ENCODE data around the gene PTPRN2.
"Not testable (repeated sequence)": the region's sequence is repeated elsewhere in the genome, so short reads cannot be mapped to it uniquely, and the experiment has no call there.

Gene PTPRN2

DNA sequence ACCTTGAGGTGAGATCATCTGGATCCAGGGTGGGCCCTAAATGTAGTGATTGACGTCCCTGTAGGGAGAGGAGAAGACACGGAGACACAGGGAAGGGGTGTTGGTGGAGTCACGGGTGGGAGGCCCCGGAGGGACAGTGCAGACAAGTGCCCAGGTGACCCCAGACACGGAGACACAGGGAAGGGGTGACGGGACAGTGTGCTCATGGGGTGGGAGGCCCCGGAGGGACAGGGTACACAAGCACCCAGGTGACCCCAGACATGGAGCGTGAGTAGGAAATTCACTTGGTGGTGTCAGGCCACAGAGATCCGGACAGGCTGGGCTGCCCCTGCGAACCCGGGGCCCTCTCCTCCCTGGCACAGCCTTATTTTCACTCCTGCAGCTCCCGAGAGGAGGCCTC is 176.9 kb downstream of the PTPRN2 start:
- DNase-seq = no peak

DNA sequence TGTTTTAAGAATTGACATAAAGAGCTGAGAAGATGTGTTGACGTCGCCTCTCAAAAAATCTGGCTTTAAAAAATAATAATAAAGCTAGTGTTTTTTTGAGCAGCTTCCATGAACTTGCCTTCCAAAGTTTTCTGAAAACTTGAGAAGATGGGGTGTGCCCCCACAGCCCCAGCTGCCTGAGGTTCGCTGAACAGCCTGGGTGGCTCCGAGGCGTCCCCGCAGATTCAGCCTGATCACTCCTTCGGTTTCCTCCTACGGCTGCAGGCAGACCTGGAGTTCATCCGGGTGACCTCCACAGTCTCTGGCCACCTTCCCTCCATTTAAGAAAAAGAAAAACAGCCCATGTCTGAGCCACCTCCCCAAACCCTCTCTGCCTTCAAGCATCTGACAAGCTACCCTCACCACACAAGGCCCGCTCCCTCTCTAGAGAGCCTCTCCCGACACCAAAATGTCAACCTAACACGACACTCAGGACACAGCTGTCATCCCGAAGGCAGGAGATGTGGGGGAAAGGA is 177.8 kb downstream of the PTPRN2 start:
- no peak for DNase-seq

DNA sequence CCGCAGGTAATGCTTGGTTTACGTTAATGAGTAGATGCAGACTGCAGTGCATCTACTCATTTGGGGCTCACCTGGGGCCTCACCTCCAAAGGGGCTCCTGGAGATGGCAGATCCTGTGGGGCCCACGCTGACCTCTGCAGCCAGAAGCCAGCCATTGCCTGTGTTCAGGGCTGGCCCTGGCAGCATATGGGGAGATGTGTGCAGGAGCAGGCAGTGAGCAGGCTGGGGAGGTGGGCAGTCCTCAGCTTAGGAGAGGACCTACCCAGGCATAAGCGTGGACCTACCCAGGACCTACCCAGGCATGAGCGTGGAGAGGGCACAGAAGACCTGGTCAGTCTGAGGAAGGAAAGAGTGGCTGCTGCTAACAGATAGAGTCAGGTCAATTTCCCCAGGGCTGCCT is 178.5 kb downstream of the PTPRN2 start:
- DNase-seq = no peak

DNA sequence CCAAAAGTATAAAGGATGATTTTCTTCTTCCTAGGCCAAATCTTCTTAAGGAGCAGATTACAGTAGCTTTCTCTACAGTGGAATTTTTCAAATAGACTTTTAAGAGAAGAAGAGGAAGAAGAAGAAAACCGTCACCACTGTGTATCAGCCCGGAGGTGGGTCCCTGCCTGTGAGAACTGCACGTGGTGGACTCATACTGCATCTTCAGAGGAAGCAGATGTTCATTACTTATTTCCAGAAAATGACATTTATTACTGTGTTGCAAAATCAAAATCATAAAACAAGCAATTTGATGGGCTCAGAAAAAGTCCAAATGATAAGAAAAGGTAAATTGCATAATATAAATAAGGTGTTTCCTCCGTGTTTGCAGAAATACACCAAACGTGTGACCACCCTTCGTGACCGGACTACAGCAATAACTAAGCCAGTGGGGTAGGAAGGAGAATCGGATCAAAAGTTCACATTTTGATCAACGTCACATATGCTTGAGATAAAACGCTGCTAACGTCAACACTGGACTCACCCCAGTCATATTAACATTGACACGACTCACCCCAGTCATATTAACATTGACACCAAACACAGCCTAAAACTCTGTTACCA is 179.2 kb downstream of the PTPRN2 start:
- no peak for DNase-seq

DNA sequence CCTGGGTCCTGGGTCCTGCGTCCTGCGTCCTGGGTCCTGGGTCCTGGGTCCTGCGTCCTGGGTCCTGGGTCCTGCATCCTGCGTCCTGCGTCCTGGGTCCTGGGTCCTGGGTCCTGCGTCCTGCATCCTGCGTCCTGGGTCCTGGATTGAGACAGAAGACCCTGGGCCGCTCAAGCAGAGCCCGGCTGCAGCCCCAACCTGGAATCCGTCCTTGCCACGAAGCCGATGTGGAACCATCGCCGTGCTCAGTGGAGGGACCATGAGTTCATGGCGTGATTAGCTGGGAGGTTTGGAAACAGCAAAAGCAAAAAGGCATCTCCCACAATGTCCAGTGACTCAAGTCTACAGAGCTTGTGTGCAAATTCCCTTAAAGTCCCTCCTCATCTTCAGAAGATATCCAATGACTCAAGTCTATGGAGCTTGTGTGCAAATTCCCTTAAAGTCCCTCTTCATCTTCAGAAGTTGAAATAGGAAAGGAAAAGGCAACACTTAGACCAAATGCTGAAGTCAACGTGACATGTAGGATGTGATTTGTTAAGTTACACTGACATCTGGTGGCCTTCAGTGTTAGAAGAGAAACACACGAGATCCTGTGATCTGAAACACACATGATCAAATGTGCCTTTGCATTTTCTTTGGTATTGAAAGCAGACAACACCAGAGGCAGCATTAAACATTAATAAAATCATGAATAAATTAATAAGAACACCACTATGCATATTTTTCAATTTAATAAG is 179.9 kb downstream of the PTPRN2 start:
- DNase-seq = peak; percentile 47

DNA sequence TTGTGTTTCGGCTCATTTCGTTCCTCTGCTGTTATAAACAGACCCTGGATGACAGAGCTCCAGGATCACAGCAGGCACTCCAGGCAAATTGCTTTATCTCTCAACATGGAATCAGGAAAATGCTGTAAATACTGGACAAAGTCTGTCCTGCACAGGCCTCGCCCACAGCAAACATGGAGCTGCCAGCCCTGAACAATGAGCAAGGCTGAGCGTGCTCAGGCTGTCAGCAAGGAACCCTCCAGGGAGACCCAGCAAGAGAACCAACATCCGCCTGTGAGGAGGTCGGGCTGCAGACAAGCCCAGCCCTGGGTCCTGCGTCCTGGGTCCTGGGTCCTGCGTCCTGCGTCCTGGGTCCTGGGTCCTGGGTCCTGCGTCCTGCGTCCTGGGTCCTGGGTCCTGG is 180.8 kb downstream of the PTPRN2 start:
- no peak for DNase-seq

DNA sequence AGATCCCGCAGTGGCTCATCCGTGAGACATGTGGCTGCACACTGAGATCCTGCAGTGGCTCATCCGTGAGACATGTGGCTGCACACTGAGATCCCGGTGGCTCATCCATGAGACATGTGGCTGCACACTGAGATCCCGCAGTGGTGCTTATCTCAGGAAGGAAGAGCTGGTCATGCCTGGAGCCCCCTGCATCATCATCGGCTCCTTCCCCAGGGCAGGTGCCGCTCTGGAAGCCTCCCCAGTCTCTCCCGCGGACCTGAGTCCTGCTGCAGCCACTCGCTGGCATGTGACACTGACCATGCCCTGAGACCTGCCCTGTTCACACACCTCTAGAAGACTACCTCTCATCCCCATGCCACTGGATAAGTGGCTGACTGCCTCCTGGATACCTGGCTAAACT is 181.3 kb downstream of the PTPRN2 start:
- DNase-seq = no peak

DNA sequence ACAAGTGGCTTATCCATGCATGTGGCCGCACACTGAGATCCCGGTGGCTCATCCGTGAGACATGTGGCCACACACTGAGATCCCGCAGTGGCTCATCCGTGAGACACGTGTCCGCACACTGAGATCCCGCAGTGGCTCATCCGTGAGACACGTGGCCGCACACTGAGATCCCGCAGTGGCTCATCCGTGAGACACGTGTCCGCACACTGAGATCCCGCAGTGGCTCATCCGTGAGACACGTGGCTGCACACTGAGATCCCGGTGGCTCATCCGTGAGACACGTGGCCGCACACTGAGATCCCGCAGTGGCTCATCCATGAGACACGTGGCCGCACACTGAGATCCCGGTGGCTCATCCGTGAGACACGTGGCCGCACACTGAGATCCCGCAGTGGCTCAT is 181.9 kb downstream of the PTPRN2 start:
- not testable (repeated sequence) for DNase-seq

DNA sequence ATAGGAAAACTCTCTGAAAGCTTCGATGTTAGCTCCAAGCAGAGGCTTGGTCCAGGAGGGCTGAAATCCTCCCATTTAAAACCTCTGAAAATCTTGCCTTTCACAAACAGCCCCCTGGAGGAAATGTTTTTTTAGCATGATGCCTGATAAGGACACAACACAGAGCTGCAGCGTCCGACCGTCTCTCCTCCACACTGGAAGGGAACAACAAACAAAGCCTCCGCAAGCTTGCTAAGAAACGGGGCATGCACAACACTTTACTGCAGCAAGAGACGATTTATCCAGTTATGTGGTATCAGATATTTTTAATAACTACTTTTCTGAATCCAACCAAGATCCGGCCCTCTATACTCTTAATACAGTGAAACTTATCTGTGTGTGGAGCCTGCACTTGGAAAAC is 182.3 kb downstream of the PTPRN2 start:
- no peak for DNase-seq

DNA sequence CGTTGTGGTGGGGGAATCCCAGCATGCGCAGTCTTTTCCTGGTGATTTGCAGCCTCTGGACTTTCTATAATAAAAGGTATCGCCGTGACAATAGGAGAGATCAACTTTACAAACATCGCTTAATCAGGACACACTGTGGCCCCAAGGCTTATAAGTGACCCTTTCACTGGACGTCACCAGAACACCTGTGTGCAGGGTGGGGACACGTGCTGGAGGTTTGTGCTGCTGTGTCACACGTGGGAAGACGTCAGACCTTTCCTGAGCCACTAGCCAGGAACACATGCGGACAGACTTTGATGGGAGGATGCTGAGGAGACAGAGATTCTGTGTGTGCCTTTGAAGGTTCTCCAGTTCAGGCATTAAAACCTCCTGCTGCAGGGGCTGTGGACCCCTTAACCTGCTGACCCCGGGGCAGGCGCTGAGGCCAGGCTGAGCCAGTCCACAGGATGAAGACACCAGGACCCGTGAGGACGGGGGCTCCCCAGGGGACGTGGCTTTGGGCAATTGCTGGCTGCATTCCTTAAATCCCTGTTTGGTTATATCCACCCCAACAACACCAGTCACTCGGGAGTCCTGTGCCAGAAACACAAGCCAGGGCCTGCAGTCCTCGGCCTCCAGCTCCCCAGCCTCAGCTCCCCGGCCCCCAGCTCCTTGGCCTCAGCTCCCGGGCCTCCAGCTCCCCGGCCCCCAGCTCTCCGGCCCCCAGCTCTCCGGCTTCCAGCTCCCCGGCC is 183.4 kb downstream of the PTPRN2 start:
- no peak for DNase-seq

DNA sequence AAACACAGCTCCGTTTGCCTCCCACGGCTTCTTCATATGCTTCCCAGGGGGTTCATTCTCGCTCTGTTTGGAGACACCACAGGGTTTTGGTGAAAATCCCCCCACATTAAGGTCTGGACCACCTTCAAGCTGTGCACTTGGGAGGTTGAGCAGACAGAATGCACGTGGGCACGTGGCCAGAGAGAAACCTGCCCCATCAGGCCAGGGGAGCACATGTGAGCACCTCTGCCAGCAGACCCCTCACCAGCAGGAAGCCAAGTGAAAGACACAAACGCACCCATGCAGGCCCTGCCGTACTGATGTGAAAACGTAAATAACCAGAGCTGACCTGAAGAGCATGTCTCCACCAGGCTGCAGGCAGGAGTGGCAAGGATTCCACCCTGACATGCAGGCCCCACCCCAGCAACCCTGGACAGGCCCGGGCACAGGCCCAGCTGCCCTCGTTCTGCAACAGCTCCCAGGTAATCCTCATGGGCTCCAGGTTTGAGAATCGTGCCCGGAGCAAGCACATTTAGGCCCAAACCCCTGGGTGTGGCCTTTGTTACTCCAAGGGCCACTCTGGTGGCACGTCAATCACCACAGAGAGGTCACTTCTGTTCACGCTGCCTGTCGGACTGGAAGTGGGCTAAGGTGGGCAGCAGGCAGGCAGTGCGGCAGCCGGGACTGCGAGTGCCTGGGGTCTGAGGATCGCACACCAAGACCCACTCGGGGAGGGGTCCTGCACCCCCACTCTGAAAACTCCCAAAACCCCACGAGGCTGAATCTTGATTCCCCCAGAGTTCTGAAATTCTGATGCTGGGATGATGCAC is 184.4 kb downstream of the PTPRN2 start:
- DNase-seq = no peak

DNA sequence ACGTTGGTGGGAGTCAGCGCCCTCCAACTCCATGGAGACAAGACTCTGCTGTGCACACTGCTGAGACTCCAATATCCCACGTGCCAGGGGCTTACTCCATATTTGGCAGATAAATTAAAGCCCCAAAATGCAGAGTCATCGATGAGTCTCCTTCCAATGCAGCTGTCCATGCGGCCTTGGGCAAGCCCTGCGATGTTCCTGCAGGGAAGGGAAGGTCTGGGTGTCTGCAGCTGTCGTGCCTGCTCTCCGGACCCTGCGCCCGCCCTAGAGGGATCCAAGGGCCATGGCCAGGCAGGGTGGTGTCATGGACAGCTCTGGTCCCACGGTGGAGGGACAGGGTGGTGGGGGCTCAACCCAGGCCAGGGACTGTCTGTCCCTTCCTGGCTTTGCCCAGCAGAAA is 185.2 kb downstream of the PTPRN2 start:
- DNase-seq = no peak

DNA sequence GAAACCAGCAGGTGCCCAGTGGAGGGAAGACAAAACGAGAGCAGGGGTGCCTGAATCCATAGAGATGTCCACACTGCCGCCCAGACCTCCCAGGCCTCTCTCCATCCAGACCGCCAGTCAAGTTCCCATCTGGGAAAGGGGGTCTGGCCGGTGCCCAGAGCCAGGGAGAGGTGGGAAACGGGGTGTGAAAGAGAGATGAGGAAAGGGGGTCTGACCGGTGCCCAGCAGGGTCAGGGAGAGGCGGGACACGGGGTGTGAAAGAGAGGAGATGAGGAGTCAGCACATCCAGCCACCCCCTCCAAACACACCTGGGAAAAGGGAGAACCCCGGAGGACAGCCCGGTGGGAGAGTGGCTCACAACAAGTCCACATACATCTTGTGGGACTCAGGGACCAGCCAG is 185.8 kb downstream of the PTPRN2 start:
- no peak for DNase-seq

DNA sequence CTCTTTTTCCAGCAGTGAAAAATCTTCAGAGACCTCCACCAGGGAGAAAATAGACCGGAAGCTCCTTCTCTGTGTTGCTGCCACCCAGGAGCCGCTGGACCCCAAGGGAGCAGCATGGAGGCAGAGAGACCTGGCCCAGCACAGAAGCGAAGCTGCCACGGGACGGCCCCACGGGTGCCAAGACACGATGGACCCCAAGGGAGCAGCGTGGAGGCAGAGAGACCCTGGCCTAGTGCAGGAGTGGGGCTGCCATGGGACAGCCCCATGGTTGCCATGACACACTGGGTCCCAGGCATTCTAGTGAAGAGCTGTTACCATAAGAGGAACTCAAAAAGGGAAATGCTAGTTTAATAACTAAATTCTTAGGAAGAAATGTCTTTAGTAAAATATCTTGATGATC is 186.3 kb downstream of the PTPRN2 start:
- DNase-seq = no peak

DNA sequence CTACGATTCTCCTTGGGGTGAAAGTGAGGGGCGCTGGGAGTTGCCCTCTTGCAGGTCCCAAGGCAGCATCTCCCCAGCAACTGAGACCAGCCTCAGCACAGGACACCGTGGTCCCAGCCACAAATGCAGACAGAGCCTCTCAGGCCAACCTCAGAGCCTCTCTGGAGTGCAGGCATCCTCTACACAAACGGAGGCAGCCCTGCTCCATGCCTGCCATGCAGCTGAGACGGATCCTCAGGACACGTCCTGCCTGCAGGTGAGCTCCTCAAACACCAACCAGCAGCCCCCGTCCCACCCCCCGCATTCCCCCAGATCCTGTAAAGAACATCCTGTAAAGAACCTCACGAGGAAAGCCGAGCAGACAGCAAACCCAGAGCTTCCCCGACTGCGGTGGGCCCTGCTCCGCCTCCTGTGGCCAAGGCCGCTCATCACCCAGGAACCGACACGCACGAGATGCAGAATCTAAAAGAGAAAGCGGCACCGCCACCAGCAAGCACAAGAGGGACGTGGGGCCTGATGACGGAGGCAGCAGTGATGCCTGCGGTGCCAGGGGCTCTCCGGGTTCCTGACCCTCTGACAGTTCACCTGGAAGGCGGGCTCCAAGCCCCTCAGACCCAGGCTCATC is 186.9 kb downstream of the PTPRN2 start:
- no peak for DNase-seq

DNA sequence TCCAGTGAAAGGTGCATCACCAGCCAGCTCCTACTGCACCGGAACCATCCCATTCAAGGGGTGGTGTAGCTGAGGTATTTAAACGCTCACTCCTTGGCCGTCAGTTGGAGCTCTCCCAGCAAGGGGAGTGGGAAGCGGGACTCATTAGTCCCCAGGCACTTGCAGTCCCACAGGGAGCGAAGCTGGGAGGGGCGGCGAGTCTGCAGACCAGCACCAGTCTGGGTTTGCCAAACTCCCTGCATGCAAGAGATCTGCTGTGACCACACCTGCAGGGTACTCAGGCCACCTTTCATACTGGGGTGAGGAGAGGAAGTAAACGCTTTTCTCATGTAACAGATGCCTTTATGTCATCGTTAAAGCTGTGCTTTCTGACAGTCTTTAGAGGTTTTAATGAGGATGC is 187.9 kb downstream of the PTPRN2 start:
- no peak for DNase-seq

DNA sequence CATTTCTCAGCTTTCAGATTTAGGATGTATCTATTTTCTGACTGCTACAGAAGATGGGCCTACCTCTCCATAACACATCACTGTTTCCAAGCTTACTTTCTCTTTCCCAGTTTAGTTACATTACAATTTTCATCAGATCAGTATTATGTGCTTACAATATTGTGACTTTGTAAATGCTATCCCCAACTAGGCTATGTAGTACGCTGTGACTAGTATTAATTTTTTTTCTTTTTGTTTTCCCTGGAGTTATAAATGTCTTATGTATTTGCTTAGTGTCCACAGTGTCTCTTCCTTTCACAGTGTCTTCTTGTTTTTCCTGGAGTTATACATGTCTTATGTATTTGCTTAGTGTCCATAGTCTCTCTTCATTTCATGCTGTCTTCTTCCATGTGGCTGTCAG is 188.9 kb downstream of the PTPRN2 start:
- no peak for DNase-seq

DNA sequence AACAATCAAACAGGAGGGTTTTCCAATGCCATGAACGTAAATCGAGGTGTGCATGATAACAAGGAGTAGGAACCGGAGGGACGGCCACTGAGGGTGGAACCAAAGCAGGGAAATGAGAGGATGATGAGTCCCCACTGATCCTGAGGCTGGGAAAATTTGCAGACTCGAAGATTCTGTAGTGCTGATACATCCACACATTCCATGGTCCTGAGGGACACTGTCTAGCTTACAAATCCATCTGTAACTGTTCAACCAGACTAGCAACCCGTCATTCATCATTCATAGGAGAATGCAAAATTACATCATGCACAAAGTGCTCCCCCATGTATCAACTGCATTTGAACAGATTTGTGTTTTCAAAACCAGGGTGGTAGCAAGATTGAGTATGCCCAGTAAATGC is 189.7 kb downstream of the PTPRN2 start:
- DNase-seq = no peak

DNA sequence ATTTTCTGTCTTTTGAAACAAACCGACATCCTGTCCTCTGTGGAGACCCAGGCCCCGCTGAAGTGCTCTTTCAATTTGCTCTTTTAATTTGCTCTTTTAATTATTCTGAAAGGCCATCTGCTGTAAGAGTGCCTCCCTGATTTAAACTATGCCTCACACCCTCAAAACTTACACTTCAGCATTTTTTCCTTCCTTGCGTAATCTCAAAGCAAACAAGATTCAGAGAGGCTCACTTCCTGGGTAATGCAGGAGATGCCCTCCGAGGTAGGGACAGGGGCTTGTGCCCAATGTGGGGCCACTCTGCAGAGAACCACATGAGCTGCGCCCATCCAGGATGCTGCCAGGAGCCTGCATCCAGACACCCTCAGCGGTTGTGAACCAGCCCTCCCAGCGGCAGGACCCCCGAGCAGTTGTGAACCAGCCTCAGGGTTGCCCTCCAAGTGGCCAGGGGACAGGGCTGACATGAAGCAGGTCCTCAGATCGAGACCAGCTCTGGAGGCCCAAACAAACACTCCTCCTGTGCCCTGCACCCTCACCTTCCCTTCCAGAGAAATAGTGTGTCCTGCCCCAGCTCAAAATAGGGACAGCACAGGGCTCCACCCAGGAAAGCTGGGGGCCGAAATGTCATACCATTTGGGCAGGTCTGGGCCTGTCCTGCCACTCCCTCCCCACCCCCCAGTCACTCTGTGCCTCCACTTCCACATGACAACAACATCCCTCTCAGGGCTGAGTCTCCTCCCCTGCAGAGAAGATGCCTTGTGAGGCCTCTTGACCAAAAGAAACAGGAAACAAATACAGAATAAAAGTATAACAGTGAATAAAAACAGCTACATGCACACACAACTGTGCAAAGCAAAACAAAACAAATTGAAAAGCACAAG is 190.4 kb downstream of the PTPRN2 start:
- DNase-seq = no peak

DNA sequence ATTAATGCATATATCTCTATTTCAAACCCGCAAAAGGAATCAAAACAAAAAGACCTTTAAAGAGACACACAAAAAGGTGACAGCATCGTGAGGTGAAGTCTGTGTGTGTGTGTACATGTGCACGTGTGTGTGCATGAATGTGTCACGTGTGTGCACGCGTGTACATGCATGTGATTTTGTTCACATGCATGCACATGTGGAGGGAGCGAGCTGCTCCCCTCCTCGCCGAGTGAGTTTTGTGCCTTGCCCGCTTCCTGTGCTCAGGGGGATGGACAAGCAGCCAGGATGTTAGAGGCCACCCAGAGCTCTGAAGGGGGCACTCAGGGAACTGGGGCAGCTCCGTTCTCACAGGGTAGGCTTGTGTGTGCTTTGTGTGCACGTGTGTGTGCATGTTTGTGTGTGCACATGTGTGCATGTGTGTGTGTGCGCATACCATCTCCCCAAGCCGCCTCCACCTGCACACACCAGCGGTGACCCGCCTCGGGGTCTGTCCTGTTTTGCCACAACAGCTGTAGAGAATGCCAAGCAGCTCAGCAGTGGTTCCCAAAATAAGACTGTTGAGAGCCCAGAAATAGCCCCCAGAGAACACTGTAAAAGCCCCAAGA is 191.2 kb downstream of the PTPRN2 start:
- no peak for DNase-seq

DNA sequence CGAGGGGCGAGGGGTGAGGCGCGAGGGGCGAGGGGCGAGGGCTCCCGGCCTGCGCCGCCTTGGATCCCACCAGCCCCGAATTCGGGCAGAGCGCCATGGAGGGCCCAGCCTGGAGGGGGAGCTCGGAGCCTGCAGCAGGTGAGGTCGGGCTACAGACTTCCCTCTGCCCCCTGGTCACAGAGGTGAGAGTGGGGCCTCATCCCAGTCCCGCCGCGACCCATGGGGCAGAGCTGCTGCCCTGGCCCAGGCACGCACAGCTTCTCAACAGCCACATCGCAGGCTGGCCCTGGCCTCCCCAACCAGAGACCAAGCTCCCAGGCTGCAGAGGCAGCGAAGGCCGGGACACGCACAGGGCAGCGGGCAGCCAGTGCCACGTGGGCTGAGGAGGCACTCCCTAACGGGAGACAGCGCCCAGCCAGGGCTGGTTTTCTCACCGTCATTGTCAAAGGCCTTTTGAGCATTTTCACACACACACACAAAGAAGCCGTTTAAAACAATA is 191.8 kb downstream of the PTPRN2 start:
- no peak for DNase-seq

Measured in NCI-H146 (cell line).